HG03378 (cell line): ENCODE results near the gene CLEC1B.
"Not testable (repeated sequence)": the region's sequence is repeated elsewhere in the genome, so short reads cannot be mapped to it uniquely, and the experiment has no call there.

ENCODE experiments used
- ATAC-seq: cut with Tn5 transposase; IDR thresholded peaks from one replicate; pipeline ENCODE4 v1.9.1; 2021; ENCODE audit warnings: mild to moderate bottlenecking, moderate library complexity; ENCODE audit not compliant: unreplicated experiment

The CLEC1B gene

GRCh38 chr12:9975614-9976013, 23.3 kb downstream of the CLEC1B start:
- ATAC-seq = no peak

- not testable (repeated sequence) for ATAC-seq
These were observed 24.2 kb downstream of the CLEC1B start for GRCh38 chr12:9974731-9975130.

- no peak for ATAC-seq
These were observed 25.0 kb downstream of the CLEC1B start for GRCh38 chr12:9973949-9974348.

DNA sequence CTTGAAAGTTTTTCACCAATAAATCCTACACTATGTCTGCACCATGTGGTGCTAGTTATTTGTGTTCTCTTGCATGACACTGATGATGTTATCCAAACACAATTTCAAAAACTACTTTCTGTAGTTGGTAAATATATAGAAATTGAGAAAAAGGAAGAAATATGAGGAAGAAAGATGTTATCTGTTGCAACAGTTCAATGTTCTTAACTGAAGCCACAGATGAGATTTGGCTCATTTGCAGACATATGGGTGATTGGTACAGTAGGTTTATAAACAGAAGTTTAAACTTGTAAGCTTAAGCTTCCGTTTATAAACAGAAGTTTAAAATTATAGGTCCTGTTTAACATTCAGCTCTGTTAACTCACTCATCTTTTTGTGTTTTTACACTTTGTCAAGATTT, 27.7 kb downstream of the CLEC1B start, which contains the start of gene CLEC12A:
TSS of gene CLEC12A (plus strand) at position 229 of the 400 bp plus-strand sequence. CDS start 188 bp downstream, outside the sequence.
- ATAC-seq = no peak

- no peak for ATAC-seq
These were observed 29.2 kb downstream of the CLEC1B start for GRCh38 chr12:9969673-9970072.

DNA sequence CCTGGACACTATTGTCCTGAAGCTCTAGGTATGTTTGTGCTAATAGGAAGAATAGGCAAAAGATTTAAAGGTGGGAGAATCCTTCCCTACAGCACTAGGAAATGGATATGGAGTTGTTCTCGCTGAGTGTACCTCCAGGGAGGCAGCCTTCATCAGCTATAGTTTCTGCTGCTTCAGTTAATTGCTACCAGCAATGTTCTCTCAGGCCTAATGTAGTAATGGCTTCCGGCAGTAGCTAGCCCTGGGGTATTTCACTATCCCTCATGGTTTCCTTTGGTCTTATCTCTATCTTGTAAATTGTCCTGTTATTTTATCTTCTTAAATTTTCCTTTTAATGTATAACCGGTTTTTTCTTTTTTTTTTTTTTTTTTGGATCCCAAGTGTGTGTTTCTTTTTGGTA, 37.0 kb downstream of the CLEC1B start:
- ATAC-seq = no peak

DNA sequence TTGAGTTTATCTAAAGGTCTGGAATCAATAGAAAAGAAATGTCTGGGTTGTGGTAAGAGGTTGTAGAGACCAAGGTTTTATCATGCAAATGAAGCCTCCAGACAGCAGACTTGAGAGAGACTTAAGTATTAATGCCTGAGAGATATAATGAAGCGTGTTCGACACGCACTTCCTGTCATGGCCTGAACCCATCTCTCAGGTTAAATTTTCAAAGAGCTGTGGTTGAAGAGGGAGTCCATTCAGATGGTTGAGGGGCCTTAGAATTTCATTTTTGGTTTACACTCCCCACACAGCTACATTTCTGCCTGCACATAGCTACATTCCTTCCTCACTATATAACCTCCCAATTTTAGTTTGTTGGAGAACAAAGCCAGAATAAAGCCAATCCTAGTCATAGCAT, 37.8 kb downstream of the CLEC1B start:
- ATAC-seq = no peak

DNA sequence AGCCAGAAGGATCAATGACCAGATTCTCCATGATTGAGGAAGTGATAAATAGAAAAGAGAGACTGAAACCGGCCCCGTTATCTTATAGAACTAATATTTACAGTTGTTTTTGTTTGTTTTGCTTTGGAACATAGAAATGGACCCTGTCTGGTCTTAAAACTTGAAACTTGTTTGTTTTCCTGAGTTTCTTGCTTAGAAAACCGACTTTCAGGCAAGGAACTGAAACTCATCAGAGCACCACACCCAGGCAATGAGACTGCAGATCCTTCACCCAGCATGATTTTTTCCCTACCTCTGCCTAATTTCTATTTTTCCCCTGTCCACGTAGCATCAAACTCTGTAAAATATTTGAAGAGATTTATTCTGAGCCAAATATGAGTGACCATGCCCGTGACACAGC, 38.3 kb downstream of the CLEC1B start:
- ATAC-seq = no peak

GRCh38 chr12:9957834-9958233, 41.1 kb downstream of the CLEC1B start:
- no peak for ATAC-seq

- ATAC-seq = not testable (repeated sequence)
These were observed 45.8 kb downstream of the CLEC1B start for GRCh38 chr12:9952954-9953729.

DNA sequence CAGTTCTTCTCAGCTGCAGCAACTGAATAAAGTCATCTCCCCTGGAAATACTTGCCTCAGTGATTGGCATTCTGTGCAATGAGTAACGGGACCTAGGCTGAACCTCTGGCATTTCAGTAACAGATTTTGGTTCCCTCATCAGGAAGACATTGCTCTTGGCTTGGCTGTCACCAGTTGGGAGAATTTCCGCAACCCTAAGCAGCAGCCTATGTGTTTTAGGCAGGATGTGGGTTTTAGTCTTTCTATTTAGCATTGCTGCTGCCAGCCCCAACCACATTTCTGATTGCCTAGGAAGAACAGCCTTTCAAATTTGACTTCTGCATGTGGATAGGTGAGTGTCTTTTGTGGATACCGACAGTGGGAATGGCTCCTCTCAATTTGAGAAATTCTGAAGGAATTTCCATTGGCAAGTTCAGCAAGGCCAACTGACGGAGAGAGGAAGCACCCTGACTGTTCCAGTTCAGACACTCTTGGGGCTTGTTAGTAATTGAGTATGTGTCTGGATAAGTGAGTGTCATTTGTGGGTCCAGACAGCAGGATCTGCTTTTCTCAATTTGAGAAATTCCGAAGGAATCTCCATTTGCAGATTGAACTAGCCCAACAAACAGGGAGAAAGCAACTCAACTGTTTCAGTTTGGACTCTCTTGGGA, 47.8 kb downstream of the CLEC1B start:
- no peak for ATAC-seq

GRCh38 chr12:9948606-9949296, 50.2 kb downstream of the CLEC1B start:
- ATAC-seq = peak; percentile 94

- no peak for ATAC-seq
These were observed 51.2 kb downstream of the CLEC1B start for GRCh38 chr12:9947674-9948073.

DNA sequence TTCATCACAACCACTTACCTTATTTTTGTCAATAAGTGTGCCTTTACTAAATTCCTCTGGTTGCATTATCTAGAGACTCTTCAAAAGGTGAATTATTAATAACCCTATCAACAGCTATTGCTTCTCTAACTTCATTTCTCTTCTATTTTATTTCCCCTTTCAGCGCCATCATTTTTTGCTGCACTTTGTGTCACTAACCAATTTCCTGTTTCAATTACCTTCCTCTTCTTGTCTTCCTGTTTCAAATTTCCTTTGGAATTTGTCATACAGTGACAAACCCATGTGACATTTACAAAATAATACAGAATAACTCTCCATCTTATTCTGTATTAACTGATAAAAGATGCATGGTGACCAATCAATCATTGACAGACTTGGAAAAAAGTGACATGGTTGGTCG, 54.5 kb downstream of the CLEC1B start:
- no peak for ATAC-seq

DNA sequence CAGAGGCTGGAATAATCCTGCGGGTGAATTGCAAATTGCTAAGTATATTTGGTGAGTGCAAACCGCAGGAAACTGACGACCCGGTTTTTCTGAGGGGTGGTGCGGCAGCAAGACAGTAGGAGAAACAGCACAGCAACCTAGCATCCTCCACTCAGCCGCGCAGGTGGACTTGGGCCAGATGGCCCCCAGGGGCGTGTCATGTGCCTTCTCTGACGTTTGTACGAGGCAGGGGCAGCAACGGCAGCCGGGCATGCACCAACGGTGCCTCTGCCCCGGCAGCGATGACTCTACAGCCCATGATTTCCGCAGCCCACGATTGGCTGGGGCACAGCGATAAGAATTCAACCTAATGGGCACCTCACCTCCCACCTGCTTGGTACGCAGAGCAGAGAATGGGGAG, 55.7 kb downstream of the CLEC1B start:
- ATAC-seq = no peak
